Measurements from ENCODE around the gene CAMK2D.
"Not testable (repeated sequence)": the region's sequence is repeated elsewhere in the genome, so short reads cannot be mapped to it uniquely, and the experiment has no call there.

CAMK2D gene

DNA sequence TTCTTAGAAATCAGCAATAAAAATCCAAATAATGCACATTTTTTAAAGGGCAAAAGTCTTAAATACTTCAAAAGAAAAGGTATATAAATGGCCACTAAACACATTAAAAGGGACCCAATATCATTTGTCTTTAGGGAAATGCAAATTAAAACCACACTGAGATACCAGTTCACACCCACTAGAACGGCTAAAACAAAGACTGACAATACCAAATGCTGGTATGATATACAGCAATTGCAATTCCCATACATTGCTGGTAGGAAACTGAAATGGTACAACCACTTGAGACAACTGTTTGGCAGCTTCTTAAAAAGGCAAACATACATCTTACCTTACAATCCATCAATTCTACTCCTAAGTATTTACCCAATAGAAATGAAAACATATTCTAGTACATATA lies 33.7 kb downstream of the CAMK2D start:
- no peak for DNase-seq

DNA sequence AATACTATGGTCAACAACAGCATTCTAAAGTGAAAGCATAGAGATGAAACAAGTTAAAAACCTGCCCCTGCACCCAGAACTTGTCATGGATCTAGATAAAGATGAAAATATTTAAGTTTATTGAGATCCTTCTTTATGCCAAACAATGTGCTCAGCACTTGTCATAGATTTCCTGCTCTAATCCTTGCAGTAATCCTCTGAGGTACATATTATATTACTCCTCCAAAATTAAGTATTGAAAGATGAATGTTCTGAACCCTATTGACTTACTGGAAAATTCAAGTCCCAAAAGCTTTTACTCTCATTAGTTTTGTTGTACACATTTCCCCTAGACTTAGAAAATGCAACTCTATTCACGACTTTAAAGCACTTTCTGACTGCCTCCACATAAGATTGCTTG lies 35.6 kb downstream of the CAMK2D start:
- DNase-seq: no peak

DNA sequence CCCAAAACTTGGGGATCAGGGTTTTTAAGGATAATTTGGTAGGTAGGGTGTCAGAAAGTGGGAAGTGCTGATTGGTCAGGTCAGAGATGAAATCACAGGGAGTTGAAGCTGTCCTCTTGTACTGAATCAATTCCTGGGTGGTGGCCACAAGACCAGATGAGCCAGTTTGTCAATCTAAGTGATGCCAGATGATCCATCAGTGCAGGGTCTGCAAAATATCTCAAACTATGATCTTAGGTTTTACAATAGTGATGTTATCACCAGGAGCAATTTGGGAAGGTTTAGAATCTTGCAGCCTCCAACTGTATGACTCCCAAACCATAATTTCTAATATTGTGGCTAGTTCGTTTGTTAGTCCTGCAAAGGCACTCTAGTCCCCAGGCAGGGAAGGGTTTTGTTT lies 43.3 kb downstream of the CAMK2D start:
- no peak for DNase-seq

DNA sequence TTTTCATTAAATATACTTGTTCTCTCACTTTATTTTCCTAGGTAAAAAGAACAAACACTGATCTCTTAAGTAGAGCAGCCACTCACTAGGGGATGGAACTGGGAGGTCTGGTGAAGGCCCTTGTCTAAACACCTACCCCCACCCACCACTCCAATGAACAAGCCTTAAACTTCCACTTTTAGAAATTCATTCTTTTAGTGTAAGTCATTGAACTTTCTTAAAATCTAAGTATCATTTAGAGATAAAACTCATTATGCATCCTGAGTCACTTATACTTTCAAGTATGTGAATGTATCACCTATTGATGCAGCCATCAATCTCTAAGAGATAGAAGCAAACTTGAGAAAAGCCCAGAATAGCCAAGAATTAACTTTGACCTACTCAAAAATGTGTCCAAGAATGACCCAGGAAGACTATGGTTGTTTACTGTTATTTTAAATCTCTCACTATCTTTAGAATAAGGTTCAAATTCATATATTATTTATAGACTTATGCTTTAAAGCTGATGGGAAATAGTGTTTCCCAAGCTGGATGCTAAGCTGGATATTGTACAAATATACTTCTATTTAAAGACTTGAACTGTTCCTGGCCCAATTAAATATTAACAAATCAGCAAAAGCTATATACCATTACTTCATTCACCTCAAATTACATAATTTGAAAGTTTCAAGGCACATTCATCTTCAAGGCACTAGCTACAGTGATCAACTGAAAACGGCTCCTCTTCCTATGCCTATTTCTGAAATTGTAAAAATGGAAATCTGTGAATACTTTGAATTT lies 49.5 kb downstream of the CAMK2D start:
- DNase-seq: no peak

DNA sequence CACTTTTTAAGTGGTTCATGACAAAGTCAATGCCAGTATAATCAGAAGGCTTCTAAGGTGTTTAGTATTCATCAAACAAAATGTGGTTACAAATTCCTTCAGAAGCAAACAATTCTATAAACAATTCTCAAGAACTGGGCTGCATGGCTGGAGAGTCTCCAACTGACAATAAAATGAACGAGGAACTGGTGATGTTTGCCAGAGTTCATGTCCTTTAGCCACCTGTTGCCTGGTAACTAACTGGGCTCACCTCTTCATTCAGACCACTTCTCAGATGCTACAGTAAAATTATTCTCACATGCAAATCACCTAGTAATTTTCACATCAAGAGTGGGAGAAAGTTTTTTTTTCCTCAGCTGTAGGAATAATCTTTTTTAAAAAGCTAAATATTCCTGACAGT lies 53.3 kb downstream of the CAMK2D start:
- DNase-seq: no peak

DNA sequence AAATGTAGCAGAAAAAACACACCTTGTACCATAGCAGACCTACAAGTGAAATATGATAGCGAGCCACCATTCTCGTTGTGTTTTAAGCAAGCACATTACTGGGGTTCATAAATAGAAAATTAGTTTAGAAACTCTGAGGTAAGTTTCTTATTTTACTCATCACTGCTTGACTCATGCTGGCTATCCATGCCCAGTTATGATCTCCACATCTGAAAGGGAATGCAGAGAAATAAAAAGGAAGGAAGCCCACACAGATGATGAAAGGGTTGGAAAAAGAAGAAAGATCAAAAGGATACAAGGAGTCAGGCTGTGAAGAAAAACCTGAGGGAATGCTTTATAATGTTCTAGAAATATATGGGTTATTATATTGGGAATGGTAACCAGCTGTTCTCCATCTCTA lies 54.5 kb downstream of the CAMK2D start:
- DNase-seq: no peak

DNA sequence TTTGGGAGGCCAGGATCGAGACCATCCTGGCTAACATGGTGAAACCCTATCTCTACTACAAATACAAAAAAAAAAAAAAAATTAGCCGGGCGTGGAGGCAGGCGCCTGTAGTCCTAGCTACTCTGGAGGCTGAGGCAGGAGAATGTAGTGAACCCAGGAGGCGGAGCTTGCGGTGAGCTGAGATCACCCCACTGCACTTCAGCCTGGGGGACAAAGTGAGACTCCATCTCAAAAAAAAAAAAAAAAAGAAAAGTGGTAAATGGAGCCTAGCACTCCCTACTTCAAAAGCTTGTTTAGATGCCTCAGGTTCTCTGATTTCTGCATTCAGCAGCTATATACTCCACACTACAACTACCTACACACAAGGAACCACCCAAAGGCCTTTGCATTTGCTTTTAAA lies 56.4 kb downstream of the CAMK2D start:
- not testable (repeated sequence) for DNase-seq

DNA sequence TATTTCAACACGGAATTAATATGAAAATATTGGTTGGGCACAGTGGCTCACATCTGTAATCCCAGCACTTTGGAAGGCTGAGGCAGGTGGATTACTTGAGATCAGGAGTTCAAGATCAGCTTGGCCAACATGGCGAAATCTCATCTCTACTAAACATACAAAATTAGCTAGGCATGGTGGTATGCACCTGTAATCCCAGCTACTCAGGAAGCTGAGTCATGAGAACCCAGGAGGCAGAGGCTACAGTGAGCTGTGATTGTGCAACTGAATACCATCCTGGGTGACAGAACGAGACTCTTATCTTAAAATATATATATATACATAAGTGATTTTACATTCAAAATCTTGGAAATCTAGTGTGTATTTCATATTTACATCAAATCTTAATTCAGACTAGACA lies 58.9 kb downstream of the CAMK2D start:
- not testable (repeated sequence) for DNase-seq

DNA sequence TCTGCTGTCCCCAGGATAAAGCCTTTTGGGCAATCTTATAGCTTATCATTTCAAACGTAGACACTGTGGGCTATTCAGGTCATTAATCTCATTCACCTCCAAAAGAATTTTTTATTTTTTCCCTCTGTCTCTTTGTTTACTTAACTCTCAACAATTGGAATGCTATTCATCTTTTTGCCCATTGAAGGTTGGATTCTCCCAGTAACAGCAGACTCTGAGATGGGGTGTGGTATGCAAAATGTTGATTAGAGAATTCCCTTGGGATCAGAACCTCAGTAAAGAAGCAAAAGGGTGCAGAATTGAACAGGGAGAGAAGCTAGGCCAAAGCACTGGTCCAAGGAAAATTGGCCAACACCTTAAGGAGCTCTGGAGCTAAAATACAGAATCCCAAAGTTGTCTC lies 60.4 kb downstream of the CAMK2D start:
- no peak for DNase-seq

DNA sequence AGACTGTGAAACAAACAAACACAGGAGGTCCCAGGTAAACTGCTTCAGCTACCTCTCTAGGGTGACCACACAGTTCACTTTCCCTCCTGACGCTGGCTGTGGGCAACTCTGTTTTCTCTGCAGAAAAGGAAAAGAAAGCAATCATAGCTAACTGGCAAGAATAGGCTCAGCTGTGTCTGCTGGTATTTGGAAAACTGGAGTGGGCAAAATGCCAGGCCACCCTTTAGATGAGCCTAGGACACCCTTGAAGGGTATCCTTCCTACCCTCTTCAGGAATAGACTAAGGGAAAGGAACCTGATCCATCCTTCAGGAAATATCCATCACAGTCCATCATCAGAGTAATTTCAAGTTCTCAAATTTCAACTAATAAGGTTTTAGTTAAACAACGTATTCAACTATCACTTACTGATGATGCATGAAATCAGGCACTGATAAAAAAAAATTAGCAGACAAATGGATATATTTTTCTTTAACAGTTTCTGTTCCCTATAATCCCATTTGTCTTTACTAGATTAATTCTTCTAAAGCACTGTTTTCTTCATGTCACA lies 60.9 kb downstream of the CAMK2D start:
- DNase-seq: no peak

DNA sequence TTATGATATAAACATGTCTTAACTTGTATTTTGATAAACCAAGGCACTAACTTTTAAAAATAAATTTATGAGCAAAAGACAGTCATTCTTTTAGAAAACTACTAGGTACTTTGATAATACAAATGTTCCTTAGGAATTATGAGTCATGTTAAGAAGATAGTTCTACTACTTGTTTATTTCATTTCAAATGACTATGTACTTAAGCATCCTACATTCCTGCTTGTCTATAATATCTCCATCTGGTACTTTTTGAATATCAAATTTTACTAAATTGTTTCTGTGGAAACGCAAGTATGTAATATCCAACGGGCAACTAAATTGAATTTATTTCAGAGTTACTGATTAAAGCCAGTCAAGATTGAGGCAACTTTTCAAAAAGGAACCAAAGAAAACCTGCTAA lies 61.8 kb downstream of the CAMK2D start:
- no peak for DNase-seq

DNA sequence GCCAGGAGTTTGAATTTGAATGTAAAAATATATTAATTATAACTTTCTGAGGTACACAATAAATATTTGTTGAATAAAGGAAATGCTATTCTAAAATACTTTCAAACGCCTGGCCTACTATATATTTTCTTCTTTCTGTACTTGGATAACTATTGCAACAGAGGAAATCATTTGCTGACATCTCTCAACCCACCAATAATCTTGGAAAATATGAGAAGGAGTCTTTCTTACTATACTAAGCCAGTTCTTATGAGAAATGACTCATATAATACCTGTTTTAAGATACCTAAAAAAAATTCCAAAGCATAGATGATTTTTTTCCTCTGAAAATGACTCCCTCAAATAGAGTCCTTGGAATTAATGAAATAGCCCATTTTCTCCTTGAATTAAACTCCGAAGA lies 64.1 kb downstream of the CAMK2D start:
- DNase-seq: no peak

DNA sequence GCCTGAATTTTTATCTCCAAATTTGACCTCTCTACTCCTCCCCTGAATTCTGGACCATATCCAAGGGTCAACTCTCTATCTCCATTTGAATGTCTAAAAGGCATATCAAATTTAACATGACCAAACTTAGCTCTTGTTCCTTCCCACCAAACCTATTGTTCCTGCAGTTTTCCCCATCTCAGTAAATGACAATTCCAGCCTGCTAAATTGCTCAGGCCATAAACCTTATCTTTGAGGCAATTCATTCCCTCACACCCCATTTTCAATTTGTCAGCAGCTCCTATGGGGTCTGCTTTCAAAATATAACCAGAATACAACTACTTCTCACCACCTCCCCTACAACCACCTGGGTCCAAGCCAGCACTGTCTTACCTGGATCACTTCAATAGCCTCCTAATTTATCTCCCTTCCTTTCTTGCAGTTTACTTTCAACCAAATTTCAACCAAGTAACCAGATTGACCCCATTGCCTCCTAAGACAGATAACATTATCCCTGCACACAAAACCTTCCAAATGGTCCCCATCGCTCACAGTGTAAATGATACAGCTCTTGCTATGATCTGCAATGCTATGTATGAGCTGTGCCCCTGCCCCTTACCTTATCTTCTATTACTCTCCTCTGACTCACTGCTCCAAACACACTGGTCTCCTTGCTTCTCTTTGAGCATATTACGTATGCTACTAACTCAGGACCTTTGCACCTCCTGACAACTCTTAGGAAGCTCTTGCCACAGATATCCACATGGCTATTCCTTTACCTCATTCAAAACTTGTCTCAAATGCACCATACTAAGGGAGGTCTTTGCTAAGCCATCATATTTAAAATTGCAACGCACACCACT lies 66.0 kb downstream of the CAMK2D start:
- no peak for DNase-seq

DNA sequence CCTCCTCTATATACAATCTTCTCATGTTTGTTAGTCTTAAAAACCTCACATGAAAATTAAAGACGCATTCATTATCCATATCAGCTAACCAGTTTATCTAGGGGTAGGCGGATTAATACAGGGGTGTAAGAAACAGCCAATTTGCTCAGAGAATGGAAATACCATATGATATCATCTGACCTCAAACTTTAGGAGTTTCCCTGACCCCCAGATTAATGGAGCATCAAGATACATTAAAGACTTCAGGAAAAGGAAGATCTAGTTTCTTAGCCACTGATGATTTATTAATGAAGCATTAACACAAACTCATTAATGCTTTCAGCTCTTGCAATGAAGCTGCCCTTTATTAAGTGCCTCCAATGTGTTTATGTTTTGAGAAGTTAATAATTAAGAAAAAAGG lies 67.5 kb downstream of the CAMK2D start:
- DNase-seq: no peak

DNA sequence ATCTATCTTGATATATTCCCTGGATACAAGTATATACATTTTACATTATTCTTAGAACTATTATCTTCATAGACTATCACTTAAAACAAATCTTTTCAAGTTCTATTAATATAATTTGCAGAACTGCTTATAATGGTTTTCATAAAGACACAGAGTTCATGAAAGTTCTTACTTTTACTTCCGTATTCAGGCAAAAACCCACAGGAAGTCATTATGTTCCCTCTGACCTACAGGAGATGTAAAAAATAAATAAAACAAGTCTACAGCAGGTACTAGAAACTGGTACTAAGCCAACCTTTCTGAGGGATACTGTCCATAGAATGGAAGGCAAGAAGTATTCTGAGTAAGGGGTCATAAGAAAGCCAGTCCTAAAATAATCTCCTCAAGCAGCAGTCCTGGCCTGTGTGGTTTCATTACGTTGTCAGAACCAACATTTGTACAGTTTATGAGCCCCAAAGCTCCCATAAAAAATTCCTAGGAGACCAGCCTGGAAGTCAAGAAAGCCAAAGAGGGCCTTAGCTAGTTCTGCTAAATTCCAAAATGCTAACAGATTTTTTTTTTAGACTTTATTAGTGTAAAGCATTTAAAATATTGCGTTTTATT lies 68.6 kb downstream of the CAMK2D start:
- no peak for DNase-seq

DNA sequence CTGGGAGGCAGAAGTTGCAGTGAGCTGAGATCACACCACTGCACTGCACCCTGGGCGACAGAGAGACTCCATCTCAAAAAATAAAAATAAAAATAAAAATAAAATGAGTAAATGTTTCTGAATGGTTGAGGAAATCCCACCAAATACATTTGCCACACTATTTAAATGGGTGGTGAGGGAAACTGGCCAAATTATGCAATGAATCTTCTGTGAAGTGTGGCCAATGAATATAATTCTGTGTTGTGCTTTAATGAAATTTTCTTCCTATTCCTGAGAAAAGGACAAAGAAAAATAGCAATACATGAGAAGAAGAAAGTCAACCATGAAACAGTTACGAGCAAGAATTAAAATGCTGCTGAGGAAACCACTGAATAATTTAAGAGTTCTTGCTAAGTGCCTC lies 69.9 kb downstream of the CAMK2D start:
- no peak for DNase-seq

DNA sequence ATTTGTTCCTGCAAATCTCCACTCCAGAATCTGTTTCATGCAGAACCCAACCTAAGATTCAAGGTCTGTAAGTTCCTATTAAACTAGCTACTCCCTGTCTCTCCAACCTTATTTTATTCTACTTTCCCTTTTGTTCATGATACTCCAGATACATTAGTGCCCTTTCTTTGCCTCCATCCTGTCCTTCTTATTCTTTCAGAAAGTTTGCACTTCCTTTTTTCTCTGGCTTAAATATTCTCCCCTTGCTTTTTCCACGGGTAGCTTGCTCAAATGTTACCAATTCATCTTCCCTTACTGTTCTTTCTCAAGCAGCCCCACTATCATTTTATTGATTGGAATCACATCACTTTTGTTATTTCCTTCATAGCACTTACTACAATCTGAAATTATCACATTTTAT lies 72.1 kb downstream of the CAMK2D start:
- no peak for DNase-seq

DNA sequence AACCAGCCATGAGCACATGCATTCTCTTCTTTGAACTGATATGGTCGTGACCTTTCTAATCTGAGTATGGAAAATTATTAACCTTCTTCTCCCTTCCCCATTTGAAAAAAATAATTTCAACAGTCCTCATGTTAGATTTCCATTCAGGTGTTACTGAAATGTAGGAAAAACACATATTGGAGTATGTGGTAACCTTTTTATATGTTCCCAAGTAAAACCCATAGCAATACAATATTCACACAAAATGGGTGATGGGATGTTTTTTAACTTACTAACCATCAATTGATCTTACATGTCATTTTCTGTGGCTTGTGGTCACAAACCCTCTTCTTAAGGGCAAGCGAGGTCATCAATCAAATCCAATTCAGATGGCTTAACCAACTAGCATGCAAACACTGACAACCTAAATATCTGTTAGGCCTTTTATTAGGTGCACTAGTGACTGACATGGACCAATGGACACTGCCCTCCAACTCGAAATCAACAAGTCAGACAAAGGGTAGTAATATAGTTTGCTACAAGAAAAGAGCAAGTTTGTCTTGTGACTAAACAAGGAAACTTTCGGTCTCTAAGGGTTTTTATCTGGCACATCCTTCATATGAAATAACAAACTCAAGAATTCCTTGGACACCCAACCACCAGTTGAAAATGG lies 74.3 kb downstream of the CAMK2D start:
- DNase-seq: no peak

DNA sequence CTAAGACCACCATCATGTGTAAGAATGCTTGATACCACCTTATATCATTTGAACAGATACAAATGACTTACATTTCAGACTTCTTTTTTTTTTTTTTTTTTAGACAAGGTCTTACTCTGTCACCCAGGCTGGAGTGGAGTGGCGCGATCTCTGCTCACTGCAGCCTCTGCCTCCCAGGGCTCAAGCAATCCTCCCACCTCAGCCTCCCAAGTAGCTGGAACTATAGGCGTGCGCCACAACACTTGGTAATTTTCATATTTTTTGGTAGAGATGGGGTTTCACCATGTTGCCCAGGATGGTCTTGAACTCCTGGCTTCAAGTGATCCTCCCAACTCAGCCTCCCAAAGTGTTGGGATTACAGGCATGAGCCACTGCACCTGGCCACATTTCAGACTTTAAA lies 76.4 kb downstream of the CAMK2D start:
- not testable (repeated sequence) for DNase-seq

DNA sequence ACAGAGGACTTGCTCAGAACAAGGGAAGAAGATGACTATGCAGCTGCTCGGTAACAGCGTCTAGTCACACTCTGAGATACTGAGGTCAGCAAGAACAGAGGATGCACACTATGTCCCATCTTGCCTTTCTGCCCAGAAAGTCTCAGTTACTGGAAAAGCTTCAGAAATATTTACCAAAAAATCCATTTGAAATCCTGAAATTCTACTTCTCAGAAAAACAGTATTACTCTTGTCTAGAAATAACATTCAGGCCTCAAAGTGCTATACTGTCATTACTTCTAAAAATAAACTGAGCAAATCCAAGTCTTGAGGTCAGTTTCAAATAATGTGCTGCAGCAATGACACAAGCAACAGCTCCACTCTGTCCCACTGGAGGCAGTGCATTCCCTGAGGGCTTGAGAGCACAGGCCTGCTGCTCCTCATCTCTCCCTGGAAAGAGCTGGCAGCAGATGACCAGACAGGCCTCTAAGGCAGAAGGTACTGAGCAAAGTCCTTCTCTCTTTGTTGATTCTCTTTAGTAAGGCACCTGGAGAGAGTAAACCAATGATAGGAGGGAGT lies 76.9 kb downstream of the CAMK2D start:
- peak; percentile 49 for DNase-seq

DNA sequence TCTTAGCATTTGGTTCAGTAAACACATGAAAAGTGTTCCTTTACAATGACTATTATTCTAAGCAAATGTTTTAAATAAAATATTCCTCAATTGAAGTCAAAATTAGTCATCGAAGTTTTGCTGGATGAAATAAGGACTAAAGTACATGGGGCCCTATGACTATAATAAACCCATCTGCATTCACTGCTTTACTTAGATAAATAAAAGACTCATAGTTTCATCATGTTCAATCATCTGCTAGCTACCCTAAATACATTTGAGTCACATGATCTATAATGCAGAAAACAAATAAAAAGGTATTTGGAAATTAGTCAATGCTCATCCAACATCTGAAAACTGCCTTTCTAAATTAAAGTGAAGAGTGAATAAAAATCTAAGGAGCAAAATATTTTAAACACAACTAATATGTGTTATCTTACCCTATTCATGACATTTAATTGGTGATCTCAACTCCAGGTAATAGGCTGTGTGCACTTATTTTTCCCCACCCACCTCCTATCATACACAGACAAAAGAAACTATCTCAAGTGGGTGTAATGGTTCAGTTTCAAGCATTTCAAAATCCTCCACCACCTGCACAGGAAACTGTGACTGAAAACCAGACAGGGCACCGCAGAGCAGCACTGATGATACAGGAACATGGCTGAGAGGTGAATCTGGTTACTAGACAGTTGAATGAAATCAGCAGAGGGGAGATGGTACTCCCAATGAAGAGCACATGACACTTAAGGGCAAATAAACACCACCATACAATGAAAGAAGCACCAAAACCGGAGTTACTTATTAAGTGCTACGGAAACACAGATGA lies 78.6 kb downstream of the CAMK2D start:
- no peak for DNase-seq

DNA sequence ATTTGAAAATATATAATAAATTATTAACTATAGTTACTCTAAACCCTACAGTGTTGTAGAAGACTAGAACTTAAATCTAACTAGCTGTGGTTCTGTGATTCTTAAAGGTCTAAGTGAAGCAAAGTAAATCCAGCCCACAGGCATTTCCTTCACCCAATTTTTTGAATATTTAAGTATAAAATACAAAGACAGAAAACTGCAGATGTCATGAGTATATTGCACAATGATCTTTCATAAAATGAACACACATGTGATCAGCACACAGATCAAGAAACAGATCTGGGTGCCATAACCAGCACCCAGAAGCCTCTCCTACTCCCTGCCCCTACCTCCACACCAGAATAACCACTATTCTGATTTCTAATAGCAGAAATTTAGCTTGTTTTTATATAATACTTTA lies 82.9 kb downstream of the CAMK2D start:
- no peak for DNase-seq
